Colonic mucosa (tissue), 4 donors: ENCODE results near the gene SMAD3. TPM values are rescaled to one million over a fixed set of nuclear protein-coding genes. Genes with fewer than 3 reads are reported as not detected.

ENCODE experiments used
- DNase-seq: peaks from one replicate; pipeline ENCODE4 v3.0.0-alpha.2; 2020
- H3K27ac ChIP-seq: fragments of 200-600 bp; one replicate; pipeline ENCODE4 v1.8.0; 2021
- H3K27me3 ChIP-seq: fragments of 200-600 bp; one replicate; pipeline ENCODE4 v1.8.0; 2021
- H3K36me3 ChIP-seq: fragments of 200-600 bp; one replicate; pipeline ENCODE4 v1.8.0; 2021
- H3K4me1 ChIP-seq: fragments of 200-600 bp; one replicate; pipeline ENCODE4 v1.8.0; 2021; ENCODE audit warnings: mild to moderate bottlenecking
- H3K4me3 ChIP-seq: fragments of 200-600 bp; one replicate; pipeline ENCODE4 v1.8.0; 2021
- H3K9ac ChIP-seq, 2 donors: one replicate each; pipeline ENCODE4 v1.7.0; 2013; ENCODE audit warnings: control low read depth in 2 of 2, low read depth in 2 of 2, low read length in 2 of 2
- H3K9me3 ChIP-seq: fragments of 200-600 bp; one replicate; pipeline ENCODE4 v1.8.0; 2021
- intact Hi-C: fragments of 100-400 bp; cut with DNase I; formaldehyde crosslinking; loops from one replicate; pipeline ENCODE4 v1.14.1; 2022
- total RNA-seq, 2 donors: library from RNA; stranded (reverse); fragmentation: NEBNext Ultra II Directional in 1 of 2; extraction: Animal tissue kit (Norgen Biotek cat#: 25700) in 1 of 2; gene quantifications; one replicate each; pipeline ENCODE4 v1.2.1, GENCODE V29; 2021
- TF ChIP-seq, protein P1 (sequence below): fragments of 200-600 bp; IDR thresholded peaks from one replicate; pipeline ENCODE4 v1.8.0; 2022; ENCODE audit warnings: antibody characterized with exemption, mild to moderate bottlenecking
- donor health status: healthy.
- donor health status: DM: no; HTN: no; CAD: no.
- donor health status: DM: no; HTN: no; CAD: no.

Gene SMAD3
- total RNA-seq, 2 donors from 2014 or later = 38.6 to 62.1 TPM

GRCh38 chr15:67040277-67040676, 25.1 kb upstream of the SMAD3 start:
- TF ChIP-seq, protein P1, sequence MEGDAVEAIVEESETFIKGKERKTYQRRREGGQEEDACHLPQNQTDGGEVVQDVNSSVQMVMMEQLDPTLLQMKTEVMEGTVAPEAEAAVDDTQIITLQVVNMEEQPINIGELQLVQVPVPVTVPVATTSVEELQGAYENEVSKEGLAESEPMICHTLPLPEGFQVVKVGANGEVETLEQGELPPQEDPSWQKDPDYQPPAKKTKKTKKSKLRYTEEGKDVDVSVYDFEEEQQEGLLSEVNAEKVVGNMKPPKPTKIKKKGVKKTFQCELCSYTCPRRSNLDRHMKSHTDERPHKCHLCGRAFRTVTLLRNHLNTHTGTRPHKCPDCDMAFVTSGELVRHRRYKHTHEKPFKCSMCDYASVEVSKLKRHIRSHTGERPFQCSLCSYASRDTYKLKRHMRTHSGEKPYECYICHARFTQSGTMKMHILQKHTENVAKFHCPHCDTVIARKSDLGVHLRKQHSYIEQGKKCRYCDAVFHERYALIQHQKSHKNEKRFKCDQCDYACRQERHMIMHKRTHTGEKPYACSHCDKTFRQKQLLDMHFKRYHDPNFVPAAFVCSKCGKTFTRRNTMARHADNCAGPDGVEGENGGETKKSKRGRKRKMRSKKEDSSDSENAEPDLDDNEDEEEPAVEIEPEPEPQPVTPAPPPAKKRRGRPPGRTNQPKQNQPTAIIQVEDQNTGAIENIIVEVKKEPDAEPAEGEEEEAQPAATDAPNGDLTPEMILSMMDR = no peak
- no peak for DNase-seq
- no peak overlapping the region for H3K9ac ChIP-seq
- H3K36me3 ChIP-seq = no peaks in the 10 kb centered on the region
- H3K27me3 ChIP-seq = no peaks in the 10 kb centered on the region
- intact Hi-C loops = no loop called here
- no peaks in the 10 kb centered on the region for H3K4me1 ChIP-seq
- no peak overlapping the region for H3K27ac ChIP-seq
- H3K9me3 ChIP-seq = no peaks in the 10 kb centered on the region
- no peak overlapping the region for H3K4me3 ChIP-seq

GRCh38 chr15:67042551-67043142, 22.8 kb upstream of the SMAD3 start:
- intact Hi-C loops = no loop called here
- no peak for DNase-seq
- TF ChIP-seq, protein P1 = no peak
- no peaks in the 10 kb centered on the region for H3K36me3 ChIP-seq
- H3K9me3 ChIP-seq = no peaks in the 10 kb centered on the region
- H3K27ac ChIP-seq = no peak overlapping the region
- H3K4me3 ChIP-seq = no peak overlapping the region
- H3K9ac ChIP-seq = no peak overlapping the region
- no peaks in the 10 kb centered on the region for H3K4me1 ChIP-seq
- no peaks in the 10 kb centered on the region for H3K27me3 ChIP-seq

DNA sequence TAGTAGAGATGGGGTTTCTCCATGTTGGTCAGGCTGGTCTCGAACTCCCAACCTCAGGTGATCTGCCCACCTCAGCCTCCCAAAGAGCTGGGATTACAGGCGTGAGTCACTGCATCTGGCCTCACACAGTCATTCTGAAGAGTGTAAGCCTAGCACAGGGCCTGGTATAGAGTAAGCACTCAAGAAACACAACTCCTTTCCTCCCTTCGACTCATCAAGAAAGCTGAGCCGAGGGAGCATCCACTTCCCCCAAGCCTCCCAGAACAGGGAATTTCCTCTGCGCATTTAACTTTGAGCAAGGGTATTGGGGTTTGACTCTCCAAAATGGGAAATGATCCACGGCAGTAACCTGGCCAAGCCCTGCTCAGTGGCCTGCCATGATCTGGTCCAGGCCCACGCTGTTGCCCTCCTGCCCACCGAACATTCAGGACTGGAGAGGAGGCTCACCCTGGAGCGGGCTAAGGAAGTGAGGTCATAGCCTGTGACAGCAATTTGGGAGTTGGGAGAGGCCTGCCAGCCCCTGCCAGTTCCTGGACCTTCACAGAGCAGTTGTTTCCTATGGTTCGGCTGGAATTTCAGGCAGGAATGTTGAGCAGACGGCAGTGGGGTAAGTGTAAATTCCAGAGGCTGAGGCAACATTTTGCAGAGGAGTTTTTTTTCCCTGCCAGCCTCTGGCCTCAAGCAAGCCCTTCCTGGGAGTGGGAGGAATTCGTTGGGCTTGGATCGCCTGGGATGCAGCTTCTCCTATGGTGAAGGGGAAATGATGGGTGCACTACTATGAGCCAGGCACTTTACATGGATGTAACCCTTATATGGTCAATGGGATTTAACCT, 21.2 kb upstream of the SMAD3 start:
- no peak for DNase-seq
- Histone ChIP-seq H3K27me3 (no peaks in the 10 kb centered on the region), H3K27ac (no peak overlapping the region), H3K36me3 (no peaks in the 10 kb centered on the region), H3K4me1 (peaks cover 4% of the 10 kb centered on the region), H3K9ac (no peak overlapping the region), H3K4me3 (no peak overlapping the region), H3K9me3 (no peaks in the 10 kb centered on the region)
- intact Hi-C loops = no loop called here
- TF ChIP-seq, protein P1 = no peak

GRCh38 chr15:67047149-67047661, 18.2 kb upstream of the SMAD3 start:
- Histone ChIP-seq H3K4me3 (no peak overlapping the region), H3K9me3 (no peaks in the 10 kb centered on the region), H3K27ac (no peak overlapping the region), H3K27me3 (no peaks in the 10 kb centered on the region), H3K9ac (no peak overlapping the region), H3K4me1 (peaks cover 14% of the 10 kb centered on the region), H3K36me3 (no peaks in the 10 kb centered on the region)
- TF ChIP-seq, protein P1 = no peak
- intact Hi-C loops = no loop called here
- DNase-seq = no peak

- Histone ChIP-seq H3K4me3 (no peak overlapping the region), H3K9ac (peak overlapping the region; percentile 16 to 81), H3K27ac (peak overlapping the region; percentile 90), H3K27me3 (no peaks in the 10 kb centered on the region), H3K36me3 (no peaks in the 10 kb centered on the region), H3K4me1 (peaks cover 14% of the 10 kb centered on the region), H3K9me3 (no peaks in the 10 kb centered on the region)
- peak; percentile 86 for DNase-seq
- TF ChIP-seq, protein P1 = no peak
- intact Hi-C loops = no loop called here
These were observed 16.8 kb upstream of the SMAD3 start for GRCh38 chr15:67048281-67049279.
